A549 (cell line): Measurements from ENCODE around the gene SLC6A3.

Experiments
- CHD2 ChIP-seq: fragments of 150-350 bp; IDR thresholded peaks from 2 replicates; pipeline ENCODE4 v1.6.1; 2014; ENCODE audit warnings: low read length; ENCODE audit not compliant: partially characterized antibody
- EP300 ChIP-seq, 2 experiments: fragments of >200 bp; sonication (Bioruptor Twin); formaldehyde crosslinking; IDR thresholded peaks; 2 replicates in 1 of 2; 3 replicates in 1 of 2; pipeline ENCODE4 v1.6.1; 2016 to 2017
- REST ChIP-seq: fragments of 200-600 bp; sonication (generic); IDR thresholded peaks from 2 replicates; pipeline ENCODE4 v1.6.1; 2016; ENCODE audit warnings: antibody characterized with exemption, mild to moderate bottlenecking, moderate library complexity

GRCh38 chr5:1485579-1486118 lies 40.4 kb upstream of the SLC6A3 start:
- TF ChIP-seq EP300 (IDR thresholded peaks at IDR 0.05) = no peak
- TF ChIP-seq CHD2 = no peak
- no peak for TF ChIP-seq REST
